GM19025 (cell line): ENCODE measurements around the gene TRIM61.

Experiments used
- ATAC-seq: cut with Tn5 transposase; IDR thresholded peaks from one replicate; pipeline ENCODE4 v1.9.1; 2021; ENCODE audit warnings: mild to moderate bottlenecking, low read depth, moderate library complexity; ENCODE audit not compliant: unreplicated experiment

Gene TRIM61

DNA sequence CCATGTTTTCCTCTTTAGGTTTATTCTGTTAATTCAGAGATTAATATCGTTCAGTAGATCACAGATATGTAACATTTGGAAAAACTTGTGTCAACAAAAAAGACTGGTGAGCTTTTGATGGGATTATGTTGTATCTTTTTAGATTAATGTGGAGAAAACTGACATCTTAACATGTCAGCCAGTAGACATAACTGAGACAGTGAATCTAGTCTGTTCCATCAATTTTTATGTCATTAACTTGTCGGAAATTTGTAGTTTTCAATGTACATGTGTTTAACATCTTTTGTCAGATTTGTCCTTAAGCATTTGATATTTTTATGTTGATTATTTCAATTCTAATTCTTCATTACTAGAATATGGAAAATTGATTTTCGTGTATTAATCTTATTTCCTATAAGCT lies 58.5 kb downstream of the TRIM61 start:
- no peak for ATAC-seq
